Spleen (tissue), 11 donors: ENCODE data around the gene AQP4. TPM values are rescaled to one million over a fixed set of nuclear protein-coding genes. Genes with fewer than 3 reads are reported as not detected.
A peak's percentile ranks its signal among the peaks of the same experiment; 100 is the strongest.

ENCODE experiments used
- DNase-seq: peaks from one replicate; pipeline ENCODE4 v3.0.0-alpha.2; 2020
- H3K27ac ChIP-seq, 8 donors: fragments of 200-600 bp; sonication (generic) in 7 of 8; 1 replicate in 4 of 8; 2 replicates in 4 of 8; pipeline versions ENCODE4 v1.5.0 to v1.8.0; 2016 to 2021; ENCODE audit warnings: inconsistent platforms in 4 of 8, mild to moderate bottlenecking in 4 of 8, moderate library complexity in 1 of 8
- H3K27me3 ChIP-seq, 7 donors: fragments of 200-600 bp; sonication (generic) in 6 of 7; replicated peaks in 1 of 7; 1 replicate in 4 of 7; 2 replicates in 3 of 7; pipeline versions ENCODE4 v1.5.0 to v1.8.0; 2016 to 2021; ENCODE audit warnings: inconsistent platforms in 3 of 7, mild to moderate bottlenecking in 1 of 7
- H3K36me3 ChIP-seq, 6 donors: fragments of 200-600 bp; sonication (generic) in 5 of 6; 1 replicate in 4 of 6; 2 replicates in 2 of 6; pipeline versions ENCODE4 v1.5.0 to v1.8.0; 2016 to 2021; ENCODE audit warnings: inconsistent platforms in 2 of 6
- H3K4me1 ChIP-seq, 6 donors: fragments of 200-600 bp; sonication (generic) in 5 of 6; 1 replicate in 3 of 6; 2 replicates in 3 of 6; pipeline versions ENCODE4 v1.5.0 to v1.8.0; 2016 to 2021; ENCODE audit warnings: inconsistent platforms in 3 of 6
- H3K4me3 ChIP-seq, 8 donors: fragments of 200-600 bp; sonication (generic) in 7 of 8; 1 replicate in 4 of 8; 2 replicates in 4 of 8; pipeline versions ENCODE4 v1.5.0 to v1.8.0; 2016 to 2021; ENCODE audit warnings: inconsistent platforms in 4 of 8, mild to moderate bottlenecking in 4 of 8, moderate library complexity in 2 of 8
- H3K9me3 ChIP-seq, 8 donors: fragments of 200-600 bp; sonication (generic) in 7 of 8; 1 replicate in 4 of 8; 2 replicates in 4 of 8; pipeline versions ENCODE4 v1.5.0 to v1.8.0; 2016 to 2021; ENCODE audit warnings: inconsistent platforms in 4 of 8
- POLR2A ChIP-seq, 3 donors: fragments of 450-650 bp; IDR thresholded peaks; one replicate each; pipeline ENCODE4 v1.5.1; 2017; ENCODE audit warnings: antibody characterized with exemption in 3 of 3, mild to moderate bottlenecking in 1 of 3
- POLR2AphosphoS5 ChIP-seq, 3 donors: sonication (generic); formaldehyde crosslinking; IDR thresholded peaks; one replicate each; pipeline ENCODE4 v1.5.1; 2017; ENCODE audit warnings: antibody characterized with exemption in 3 of 3
- whole genome bisulfite sequencing, 5 donors: extraction: QIAGEN DNeasy Blood & Tissue Kit in 3 of 5; methylation state at CpG; one replicate each; pipeline versions ENCODE4 v1.1.5 to v1.1.7; 2013 to 2018; 5-methylcytosine and 5-hydroxymethylcytosine counted together
- intact Hi-C: fragments of 100-400 bp; cut with DNase I; formaldehyde crosslinking; loops from one replicate; pipeline ENCODE4 v1.15.0; 2023; ENCODE audit warnings: low total_unique reads
- polyA plus RNA-seq, 3 donors: library from polyadenylated mRNA; stranded (reverse); fragments of 200-250 nt; gene quantifications; one replicate each; pipeline ENCODE4 v1.2.1, GENCODE V29; 2013
- total RNA-seq, 7 donors: library from RNA; depleted of rRNA in 3 of 7; stranded (reverse); fragments of >200 nt in 3 of 7; fragmentation: NEBNext Ultra II Directional in 4 of 7; extraction: Animal tissue kit (Norgen Biotek cat#: 25700) in 4 of 7; gene quantifications; one replicate each; pipeline versions ENCODE4 v1.1.0 to v1.2.1, GENCODE V29; 2016 to 2021
- TF ChIP-seq, protein P1 (sequence below), 11 experiments: fragments of 200-600 bp in 7 of 11; fragments of 450-650 bp in 4 of 11; sonication (generic) in 4 of 11; IDR thresholded peaks in 8 of 11; conservative IDR thresholded peaks in 3 of 11; 1 replicate in 7 of 11; 2 replicates in 4 of 11; pipeline versions ENCODE4 v1.4.0 to v1.8.0; 2016 to 2021; ENCODE audit warnings: antibody characterized with exemption in 11 of 11, inconsistent platforms in 4 of 11, mild to moderate bottlenecking in 1 of 11
- donor health status: healthy with polysubstance abuse.
- donor health status: DM: no; HTN: no; CAD: no; lungs with moderate emphysema.
- donor health status: DM: no; HTN: no; CAD: no.
- donor health status: Bipolar disorder and iron deficiency.
- donor health status: healthy.
- donor health status: DM: no; HTN: no; CAD: no.
- donor health status: DM: yes; HTN: yes; CAD: no.

The AQP4 gene
- total and polyA plus RNA-seq, 10 donors, result 0.15 to 3.0 (median 0.78) TPM

DNA sequence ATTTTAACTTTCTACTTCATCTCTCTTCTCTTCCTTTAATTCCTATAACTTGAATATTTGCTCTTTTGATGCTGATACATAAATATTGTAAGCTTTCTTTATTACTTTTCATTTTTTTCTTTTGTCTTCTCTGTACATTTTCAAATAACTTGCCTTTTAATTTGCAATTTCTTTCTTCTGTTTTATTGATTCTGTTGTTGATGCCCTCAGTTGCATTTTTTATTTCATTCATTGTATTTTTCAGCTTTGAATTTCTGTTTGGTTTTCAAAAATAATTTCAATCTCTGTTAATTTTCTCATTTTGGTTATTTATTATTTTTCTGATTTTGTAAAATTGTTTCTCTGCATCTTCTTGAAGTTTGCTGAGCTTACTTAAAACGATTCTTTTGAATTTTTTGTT, 47.0 kb downstream of the AQP4 start:
- intact Hi-C loops, result no loop called here
- no peaks in the 10 kb centered on the region for H3K36me3 ChIP-seq
- no peak for DNase-seq
- 58 to 83% (median 79%) methylated on average over 1 of the region's 1 CpG for WGBS, 5 donors
- H3K9me3 ChIP-seq, result peaks cover 3 to 37% (median 31%) of the 10 kb centered on the region in 8 donors
- no peaks in the 10 kb centered on the region for H3K27me3 ChIP-seq
- H3K4me1 ChIP-seq, result no peaks in the 10 kb centered on the region
- H3K4me3 ChIP-seq, result no peak overlapping the region
- TF ChIP-seq, protein P1, sequence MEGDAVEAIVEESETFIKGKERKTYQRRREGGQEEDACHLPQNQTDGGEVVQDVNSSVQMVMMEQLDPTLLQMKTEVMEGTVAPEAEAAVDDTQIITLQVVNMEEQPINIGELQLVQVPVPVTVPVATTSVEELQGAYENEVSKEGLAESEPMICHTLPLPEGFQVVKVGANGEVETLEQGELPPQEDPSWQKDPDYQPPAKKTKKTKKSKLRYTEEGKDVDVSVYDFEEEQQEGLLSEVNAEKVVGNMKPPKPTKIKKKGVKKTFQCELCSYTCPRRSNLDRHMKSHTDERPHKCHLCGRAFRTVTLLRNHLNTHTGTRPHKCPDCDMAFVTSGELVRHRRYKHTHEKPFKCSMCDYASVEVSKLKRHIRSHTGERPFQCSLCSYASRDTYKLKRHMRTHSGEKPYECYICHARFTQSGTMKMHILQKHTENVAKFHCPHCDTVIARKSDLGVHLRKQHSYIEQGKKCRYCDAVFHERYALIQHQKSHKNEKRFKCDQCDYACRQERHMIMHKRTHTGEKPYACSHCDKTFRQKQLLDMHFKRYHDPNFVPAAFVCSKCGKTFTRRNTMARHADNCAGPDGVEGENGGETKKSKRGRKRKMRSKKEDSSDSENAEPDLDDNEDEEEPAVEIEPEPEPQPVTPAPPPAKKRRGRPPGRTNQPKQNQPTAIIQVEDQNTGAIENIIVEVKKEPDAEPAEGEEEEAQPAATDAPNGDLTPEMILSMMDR (IDR thresholded peaks at IDR 0.05 in 8 of 11, conservative IDR thresholded peaks at IDR 0.05 in 3 of 11), result no peak
- H3K27ac ChIP-seq, result no peak overlapping the region

DNA sequence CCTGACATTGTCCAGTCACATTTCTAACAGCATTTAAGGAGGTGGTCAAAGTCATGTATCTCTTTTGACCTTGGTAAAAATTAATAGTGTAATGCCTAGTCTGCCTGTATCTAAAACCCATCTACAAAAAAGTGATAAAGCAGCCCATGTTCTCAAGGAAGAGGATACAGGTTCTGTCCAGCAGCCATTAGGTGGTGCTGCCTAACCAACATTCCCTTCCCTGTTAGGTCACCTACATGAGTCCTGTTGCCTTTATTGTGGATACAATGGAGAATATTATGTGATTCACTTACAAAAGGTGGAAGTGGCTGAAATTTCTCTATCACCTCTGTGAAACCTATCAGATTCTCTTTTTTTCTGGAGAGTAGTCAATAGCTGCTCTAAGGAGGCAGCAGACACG, 52.5 kb downstream of the AQP4 start:
- Histone ChIP-seq H3K4me1 (no peaks in the 10 kb centered on the region), H3K27me3 (no peaks in the 10 kb centered on the region), H3K9me3 (peaks cover 0 to 15% (median 14%) of the 10 kb centered on the region in 8 donors), H3K4me3 (no peak overlapping the region), H3K36me3 (no peaks in the 10 kb centered on the region), H3K27ac (no peak overlapping the region)
- DNase-seq, result no peak
- 45 to 83% (median 62%) methylated on average over 1 of the region's 1 CpG for WGBS, 5 donors
- intact Hi-C loops, result no loop called here
- TF ChIP-seq POLR2A (IDR thresholded peaks at IDR 0.05) (no peak), POLR2AphosphoS5 (IDR thresholded peaks at IDR 0.05) (no peak)
- TF ChIP-seq, protein P1 (IDR thresholded peaks at IDR 0.05 in 8 of 11, conservative IDR thresholded peaks at IDR 0.05 in 3 of 11), result peak in 3 of 11 experiments; percentile 17 to 19 (median 18)

DNA sequence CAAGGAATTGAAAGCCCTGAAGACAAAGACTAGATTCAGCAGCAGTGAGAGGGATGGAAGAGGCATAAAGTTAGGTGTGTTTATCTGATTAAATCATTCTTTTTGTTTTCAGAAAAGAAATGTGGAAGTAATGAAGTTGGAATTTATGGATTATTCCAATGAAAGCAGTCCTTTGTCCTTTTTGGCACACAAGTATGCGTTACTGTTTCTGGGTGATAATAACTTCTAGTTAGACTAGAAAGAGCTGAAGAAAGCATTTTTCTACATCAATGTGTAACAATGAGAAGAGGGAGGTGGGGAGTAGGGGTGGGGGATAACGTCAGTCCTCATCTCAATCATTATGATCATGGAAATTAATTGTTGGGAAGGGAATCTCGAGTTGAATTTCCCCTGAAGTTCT, 53.0 kb downstream of the AQP4 start:
- no peak overlapping the region for H3K4me3 ChIP-seq
- intact Hi-C loops, result no loop called here
- H3K27me3 ChIP-seq, result no peaks in the 10 kb centered on the region
- TF ChIP-seq, protein P1 (IDR thresholded peaks at IDR 0.05 in 8 of 11, conservative IDR thresholded peaks at IDR 0.05 in 3 of 11), result no peak
- TF ChIP-seq POLR2AphosphoS5 (IDR thresholded peaks at IDR 0.05) (no peak), POLR2A (IDR thresholded peaks at IDR 0.05) (no peak)
- DNase-seq, result no peak
- no peaks in the 10 kb centered on the region for H3K36me3 ChIP-seq
- H3K4me1 ChIP-seq, result no peaks in the 10 kb centered on the region
- WGBS, 5 donors, result 74 to 85% (median 80%) methylated on average over 3 of the region's 3 CpGs
- no peak overlapping the region for H3K27ac ChIP-seq
- H3K9me3 ChIP-seq, result peaks cover 0 to 9% (median 8%) of the 10 kb centered on the region in 8 donors

DNA sequence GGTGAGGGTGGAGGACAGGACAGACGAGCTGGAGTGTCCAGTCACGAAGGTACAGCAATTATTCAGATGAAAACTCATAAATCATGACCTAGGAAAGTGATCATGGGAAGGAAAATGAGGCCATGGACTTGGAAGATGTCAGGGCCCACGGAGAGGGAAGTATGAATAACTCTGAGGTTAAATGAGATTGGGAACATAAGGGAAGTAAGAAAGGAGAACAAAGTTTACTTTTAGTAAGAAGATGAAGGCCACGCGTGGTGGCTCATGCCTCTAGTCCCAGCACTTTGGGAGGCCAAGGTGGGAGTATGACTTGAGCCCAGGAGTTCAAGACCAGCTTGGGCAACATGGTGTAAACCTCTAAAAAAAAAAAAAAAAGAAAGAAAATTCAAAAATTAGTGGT, 56.2 kb downstream of the AQP4 start:
- no peaks in the 10 kb centered on the region for H3K27me3 ChIP-seq
- DNase-seq, result no peak
- H3K4me1 ChIP-seq, result no peaks in the 10 kb centered on the region
- no peak overlapping the region for H3K27ac ChIP-seq
- H3K9me3 ChIP-seq, result no peaks in the 10 kb centered on the region
- TF ChIP-seq POLR2A (IDR thresholded peaks at IDR 0.05) (no peak), POLR2AphosphoS5 (IDR thresholded peaks at IDR 0.05) (no peak)
- TF ChIP-seq, protein P1 (IDR thresholded peaks at IDR 0.05 in 8 of 11, conservative IDR thresholded peaks at IDR 0.05 in 3 of 11), result no peak
- intact Hi-C loops, result no loop called here
- WGBS, 5 donors, result 53 to 74% (median 58%) methylated on average over 5 of the region's 5 CpGs
- no peaks in the 10 kb centered on the region for H3K36me3 ChIP-seq
- H3K4me3 ChIP-seq, result no peak overlapping the region
